Hematopoietic multipotent progenitor cell treated with erythropoietin and hydrocortisone succinate and interleukin-3 and kit ligand, for 8 days (in vitro differentiated cells): ENCODE results near the gene GJA3.

Source experiments
- DNase-seq: peaks from one replicate; pipeline ENCODE4 v3.0.0-alpha.2; 2015

Gene GJA3

DNA sequence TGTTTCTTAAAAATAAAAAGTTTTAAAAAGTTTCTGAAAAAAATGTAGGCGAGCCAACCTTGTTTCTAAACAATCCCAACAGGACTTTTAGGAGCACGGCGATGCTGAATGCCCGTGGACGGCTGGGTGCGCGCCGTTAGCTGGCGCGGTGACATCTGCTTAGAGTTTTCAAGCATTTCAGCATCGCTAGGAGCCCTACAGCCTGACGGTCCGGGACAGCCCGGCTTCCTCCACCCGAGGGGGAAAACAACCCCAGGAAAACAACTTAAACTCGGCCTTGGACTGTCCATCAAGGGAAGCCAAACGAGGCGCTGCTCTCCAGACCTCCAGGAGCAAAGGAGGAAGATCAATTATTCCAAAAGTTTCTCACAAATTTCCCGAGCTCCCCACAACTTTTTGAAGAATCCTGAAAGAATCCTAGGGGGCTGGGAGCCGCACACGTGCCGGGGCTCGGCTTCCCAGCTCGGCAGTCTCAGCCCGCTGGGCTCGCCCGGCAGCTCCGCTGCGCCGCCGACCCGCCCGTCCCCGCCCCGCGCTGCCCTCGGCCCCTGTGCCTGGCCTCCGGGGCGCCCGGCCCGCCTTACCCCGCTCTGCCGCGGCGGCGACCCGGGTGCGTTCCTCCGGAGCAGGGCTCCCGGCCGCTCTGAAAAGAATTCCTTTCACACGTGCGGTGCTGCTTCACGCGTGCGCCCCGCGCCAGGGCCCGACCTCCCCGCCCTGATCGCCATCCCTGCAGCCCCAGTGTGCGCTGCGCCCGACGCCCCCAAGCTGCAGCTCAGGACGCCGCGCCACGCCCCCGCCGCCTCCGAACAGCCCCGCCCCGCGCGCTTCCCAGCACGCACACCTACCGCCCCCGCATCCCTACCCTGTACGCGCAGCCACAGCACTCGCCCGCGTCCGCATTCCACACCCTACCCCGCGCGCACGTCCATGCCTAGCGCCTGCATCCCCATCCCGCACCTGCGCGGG is at the start of gene GJA3:
Gene GJA3 (minus strand): TSS at position 747 of the 969 bp plus-strand sequence. CDS start 17,764 bp downstream, outside the sequence.
- DNase-seq: no peak

DNA sequence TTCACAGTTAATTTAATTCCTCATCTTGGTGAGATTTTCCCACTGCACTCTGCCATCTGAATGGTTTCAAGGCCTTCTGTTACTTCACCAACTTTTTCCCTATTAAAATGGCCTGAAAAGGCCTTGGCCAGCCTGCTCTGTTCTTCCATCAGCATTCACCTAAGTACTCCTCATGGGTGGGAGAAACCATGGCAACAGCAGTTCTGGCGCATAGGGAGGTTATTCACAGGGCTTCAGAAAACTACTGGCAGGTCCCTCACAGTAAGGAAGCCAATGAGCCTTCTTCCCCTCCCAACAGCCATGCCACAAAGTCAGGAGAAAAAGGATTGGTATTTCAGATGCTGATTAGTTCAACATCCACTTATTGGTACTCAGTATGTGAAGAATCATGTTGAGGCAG is 49.1 kb upstream of the GJA3 start:
- DNase-seq: no peak

GRCh38 chr13:20206698-20207235 is 45.9 kb upstream of the GJA3 start:
- peak; percentile 87 for DNase-seq

DNA sequence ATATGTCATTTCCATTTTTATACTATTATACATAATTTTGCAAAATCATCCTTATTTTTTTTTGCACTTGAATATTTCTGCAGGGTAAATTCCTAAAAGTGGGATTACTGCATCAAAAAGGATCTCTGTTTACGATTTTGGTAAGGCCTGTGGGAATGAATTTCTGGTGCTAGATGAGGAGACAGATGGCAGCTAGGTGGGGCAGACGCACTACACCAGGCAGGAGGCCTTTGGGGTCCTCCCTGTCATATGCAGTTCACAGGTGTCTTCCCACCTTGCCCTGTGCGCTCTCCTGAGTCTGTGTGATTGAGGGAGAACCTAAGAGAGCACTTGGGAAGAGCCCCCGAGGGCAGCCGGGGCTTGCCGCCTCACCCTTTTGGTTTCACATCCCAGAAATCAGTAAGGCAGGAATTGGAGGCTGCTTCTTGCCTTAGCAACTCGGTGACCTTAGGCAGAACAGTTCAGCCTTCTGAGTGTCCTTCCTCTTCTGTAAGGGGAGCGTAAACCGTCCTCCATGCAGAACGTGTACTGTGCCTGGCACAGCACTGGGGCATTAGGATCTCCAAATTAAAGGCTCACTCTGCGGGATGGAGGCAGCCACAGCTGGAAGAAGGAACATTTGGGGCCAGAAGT is 45.3 kb upstream of the GJA3 start:
- DNase-seq: no peak

GRCh38 chr13:20198781-20199180 is 37.9 kb upstream of the GJA3 start:
- DNase-seq: no peak

GRCh38 chr13:20197361-20197834 is 36.5 kb upstream of the GJA3 start:
- DNase-seq: peak; percentile 59

- no peak for DNase-seq
Observed at GRCh38 chr13:20195801-20196200, 34.9 kb upstream of the GJA3 start.

GRCh38 chr13:20193907-20194631 is 33.2 kb upstream of the GJA3 start:
- DNase-seq: no peak

DNA sequence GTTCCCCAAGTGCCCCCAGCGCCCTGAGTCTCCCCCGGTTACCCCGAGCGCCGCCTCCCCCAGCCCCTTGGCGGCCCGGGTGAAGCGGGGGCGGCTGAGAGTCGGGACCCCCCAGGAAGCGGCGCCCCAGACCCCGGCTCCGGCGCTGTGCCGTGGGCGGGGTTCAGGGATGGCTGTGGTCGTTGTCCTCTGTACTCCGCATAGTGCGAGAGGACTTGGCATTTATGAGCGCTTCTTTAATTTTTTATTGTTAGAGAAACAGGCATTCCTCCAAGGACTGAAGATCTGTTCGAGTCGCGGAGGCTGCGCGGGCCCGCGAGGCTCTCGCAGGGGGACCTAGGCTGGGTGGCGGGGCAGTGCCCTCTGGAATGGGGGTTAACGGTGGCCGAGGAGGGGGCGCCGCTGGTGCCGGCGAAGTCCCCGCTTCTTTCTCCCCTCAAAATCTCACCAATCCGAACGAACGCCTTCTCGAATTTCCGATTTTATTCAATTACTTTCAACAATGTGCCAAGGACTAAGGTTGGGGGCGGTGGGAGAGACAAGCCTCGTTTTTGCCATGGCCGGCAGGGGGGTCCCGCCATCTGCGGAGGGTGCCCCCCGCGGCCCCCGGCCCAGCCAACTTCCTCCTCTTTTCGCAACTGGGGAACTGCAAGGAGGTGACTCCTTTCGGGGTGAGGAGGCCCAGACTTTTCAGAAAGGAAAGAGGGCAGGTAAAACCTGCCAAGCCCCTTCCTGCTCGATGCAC is 32.5 kb upstream of the GJA3 start:
- DNase-seq: no peak

DNA sequence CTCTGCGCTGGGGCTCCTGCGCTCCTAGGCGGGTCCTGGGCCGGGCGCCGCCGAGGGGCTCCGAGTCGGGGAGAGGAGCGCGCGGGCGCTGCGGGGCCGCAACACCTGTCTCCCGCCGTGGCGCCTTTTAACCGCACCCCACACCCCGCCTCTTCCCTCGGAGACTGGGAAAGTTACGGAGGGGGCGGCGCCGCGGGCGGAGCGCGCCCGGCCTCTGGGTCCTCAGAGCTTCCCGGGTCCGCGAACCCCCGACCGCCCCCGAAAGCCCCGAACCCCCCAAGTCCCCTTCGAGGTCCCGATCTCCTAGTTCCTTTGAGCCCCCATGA is 31.9 kb upstream of the GJA3 start, which contains the start of gene GJB2:
Gene GJB2 (minus strand): TSS at position 103 of the 326 bp plus-strand sequence. CDS start 3,357 bp downstream, outside the sequence.
- no peak for DNase-seq

- DNase-seq: no peak
Observed at GRCh38 chr13:20192158-20192835, 31.4 kb upstream of the GJA3 start.

GRCh38 chr13:20191311-20192157 is 30.7 kb upstream of the GJA3 start:
- DNase-seq: no peak

- no peak for DNase-seq
Observed at GRCh38 chr13:20190481-20191310, 29.8 kb upstream of the GJA3 start.

DNA sequence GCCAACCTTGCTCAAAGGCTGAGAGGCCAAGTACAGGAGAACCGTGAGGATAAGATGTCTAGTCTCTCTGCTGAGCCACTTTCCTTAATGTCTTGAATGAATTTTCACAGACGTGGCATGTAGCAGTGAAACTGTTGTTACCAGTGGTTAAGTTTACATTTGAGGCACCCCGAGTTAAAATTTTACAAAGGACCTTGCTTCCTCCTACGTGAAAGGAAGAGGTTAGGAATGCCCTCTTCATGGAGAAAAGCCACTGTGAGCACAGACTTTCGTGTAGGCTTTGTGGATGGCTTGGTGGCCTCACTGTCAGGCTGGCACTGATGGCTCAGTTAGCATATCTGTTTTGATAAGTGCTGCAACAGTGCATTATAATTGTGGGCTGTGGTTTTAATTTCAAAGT is 29.2 kb upstream of the GJA3 start:
- DNase-seq: no peak

DNA sequence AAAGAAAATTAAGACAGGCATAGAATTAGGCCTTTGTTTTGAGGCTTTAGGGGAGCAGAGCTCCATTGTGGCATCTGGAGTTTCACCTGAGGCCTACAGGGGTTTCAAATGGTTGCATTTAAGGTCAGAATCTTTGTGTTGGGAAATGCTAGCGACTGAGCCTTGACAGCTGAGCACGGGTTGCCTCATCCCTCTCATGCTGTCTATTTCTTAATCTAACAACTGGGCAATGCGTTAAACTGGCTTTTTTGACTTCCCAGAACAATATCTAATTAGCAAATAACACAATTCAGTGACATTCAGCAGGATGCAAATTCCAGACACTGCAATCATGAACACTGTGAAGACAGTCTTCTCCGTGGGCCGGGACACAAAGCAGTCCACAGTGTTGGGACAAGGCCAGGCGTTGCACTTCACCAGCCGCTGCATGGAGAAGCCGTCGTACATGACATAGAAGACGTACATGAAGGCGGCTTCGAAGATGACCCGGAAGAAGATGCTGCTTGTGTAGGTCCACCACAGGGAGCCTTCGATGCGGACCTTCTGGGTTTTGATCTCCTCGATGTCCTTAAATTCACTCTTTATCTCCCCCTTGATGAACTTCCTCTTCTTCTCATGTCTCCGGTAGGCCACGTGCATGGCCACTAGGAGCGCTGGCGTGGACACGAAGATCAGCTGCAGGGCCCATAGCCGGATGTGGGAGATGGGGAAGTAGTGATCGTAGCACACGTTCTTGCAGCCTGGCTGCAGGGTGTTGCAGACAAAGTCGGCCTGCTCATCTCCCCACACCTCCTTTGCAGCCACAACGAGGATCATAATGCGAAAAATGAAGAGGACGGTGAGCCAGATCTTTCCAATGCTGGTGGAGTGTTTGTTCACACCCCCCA is 28.1 kb upstream of the GJA3 start:
- DNase-seq: peak; percentile 67

DNA sequence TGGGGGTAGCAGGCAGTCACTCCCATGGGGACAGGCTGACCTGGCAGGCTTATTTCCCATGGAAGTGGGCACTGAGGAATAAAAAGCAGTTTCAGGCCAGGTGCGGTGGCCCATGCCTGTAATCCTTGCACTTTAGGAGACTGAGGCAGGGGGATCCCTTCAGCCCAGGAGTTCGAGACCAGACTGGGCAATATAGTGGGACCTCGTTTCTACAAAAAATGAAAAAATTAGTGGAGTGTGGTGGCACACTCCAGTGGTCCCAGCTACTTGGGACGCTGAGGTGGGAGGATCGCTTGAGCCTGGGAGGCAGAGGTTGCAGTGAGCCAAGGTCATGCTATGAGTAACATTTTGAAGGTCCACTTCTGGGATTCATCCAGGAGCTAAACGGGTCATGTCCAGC is 25.9 kb upstream of the GJA3 start:
- no peak for DNase-seq

DNA sequence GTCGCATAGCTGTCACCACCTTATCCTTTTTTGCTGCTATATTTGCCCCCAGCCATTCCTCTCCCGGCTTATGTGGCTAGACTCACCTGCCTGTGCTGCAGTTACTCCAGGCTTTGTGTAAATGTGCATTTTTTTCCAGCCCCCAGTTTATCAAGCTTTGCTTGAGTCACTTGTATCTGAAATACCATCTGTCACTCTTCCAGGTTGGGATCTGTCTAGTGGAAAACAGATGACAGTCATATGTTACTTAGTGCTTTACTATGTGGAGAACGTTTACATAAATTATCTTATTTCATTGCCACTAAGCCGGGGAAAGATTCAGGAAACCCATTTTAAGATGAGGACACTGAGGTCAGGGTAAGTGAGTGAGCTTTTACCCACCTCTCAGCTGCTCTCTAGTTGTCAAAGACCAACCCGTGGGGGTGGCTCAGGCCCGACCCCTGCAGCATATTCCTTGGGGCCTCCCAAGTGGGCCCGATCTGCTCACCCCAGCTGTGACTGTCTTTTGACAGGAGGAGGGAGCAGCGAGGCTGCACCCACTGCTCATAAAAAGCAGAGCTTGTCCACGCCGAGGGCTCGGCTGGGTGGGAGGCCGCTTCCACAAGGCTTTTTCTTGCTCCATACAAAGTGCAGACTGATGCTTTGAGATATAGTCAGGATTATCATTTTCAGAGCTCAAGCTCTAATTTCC is 24.7 kb upstream of the GJA3 start:
- no peak for DNase-seq

DNA sequence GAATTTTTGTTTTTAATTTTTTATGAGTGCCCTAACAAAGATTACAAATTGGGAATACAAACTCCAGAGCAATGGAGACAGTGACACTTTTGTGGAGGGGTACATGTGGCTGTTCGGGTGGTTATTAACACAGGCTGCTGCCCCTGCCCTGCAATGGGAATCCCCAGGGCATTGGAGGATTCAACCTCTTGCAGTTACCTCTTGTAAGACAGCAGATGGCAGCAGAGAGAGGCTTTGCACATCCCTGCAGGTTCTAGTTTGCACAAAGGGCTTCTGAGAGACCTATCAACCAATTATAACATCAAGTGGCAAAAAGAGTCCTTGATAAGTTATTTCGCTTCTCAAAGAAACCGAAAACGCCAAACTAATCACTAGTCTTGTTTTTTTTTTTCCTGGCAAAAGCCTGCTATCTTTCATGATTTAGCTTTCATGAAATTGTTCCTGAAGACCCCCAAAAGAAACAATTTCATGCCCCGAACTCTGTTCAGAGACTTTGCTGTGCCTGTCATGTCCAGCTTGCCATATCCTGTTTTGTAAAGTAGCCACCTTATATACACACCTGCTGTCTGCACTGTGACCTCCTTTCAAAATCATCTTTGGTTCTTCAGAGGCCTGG is 21.5 kb upstream of the GJA3 start:
- DNase-seq: peak; percentile 70
